ENCODE measurements around the gene ADAMTS16.

GRCh38 chr5:5179079-5179478, 38.9 kb downstream of the ADAMTS16 start:
- TF ChIP-seq BHLHE40 (IDR thresholded peaks at IDR 0.05; ENCODE audit: borderline replicate concordance) (no peak), SUZ12 (IDR thresholded peaks at IDR 0.05) (no peak), SP1 (IDR thresholded peaks at IDR 0.05) (no peak), ARNT (IDR thresholded peaks at IDR 0.05) (no peak), CTBP1 (IDR thresholded peaks at IDR 0.05; ENCODE audit: borderline replicate concordance) (no peak), HDGF (IDR thresholded peaks at IDR 0.05; ENCODE audit: borderline replicate concordance) (no peak), FOXK2 (IDR thresholded peaks at IDR 0.05) (no peak), FOXM1 (IDR thresholded peaks at IDR 0.05; ENCODE audit: borderline replicate concordance) (no peak), FOXA1 (IDR thresholded peaks at IDR 0.05) (no peak), ELF4 (IDR thresholded peaks at IDR 0.05) (no peak), PKNOX1 (IDR thresholded peaks at IDR 0.05) (no peak)
